Smooth muscle cell (in vitro differentiated cells): ENCODE results near the gene PCNX1. TPM values are rescaled to one million over a fixed set of nuclear protein-coding genes. Genes with fewer than 3 reads are reported as not detected.

Experiments
- DNase-seq: peaks from one replicate; lab custom pipeline; 2025; ENCODE audit not compliant: unreplicated experiment; lab: John Stamatoyannopoulos, UW
- H2AFZ ChIP-seq: fragments of 200-600 bp; sonication (generic); 2 replicates; pipeline ENCODE4 v1.6.0; 2016; ENCODE audit warnings: antibody characterized with exemption, low read depth, mild to moderate bottlenecking
- H3F3A ChIP-seq: fragments of 200-600 bp; sonication (generic); 2 replicates; pipeline ENCODE4 v1.6.0; 2017; ENCODE audit warnings: antibody characterized with exemption, low read depth
- H3K27ac ChIP-seq: fragments of 200-600 bp; sonication (generic); 2 replicates; pipeline ENCODE4 v1.5.1; 2016; ENCODE audit warnings: low read depth, mild to moderate bottlenecking
- H3K27me3 ChIP-seq: fragments of 200-600 bp; sonication (generic); 2 replicates; pipeline ENCODE4 v1.6.1; 2016; ENCODE audit warnings: low read depth, mild to moderate bottlenecking
- H3K36me3 ChIP-seq: fragments of 200-600 bp; sonication (generic); 2 replicates; pipeline ENCODE4 v1.5.1; 2016; ENCODE audit warnings: low read depth
- H3K4me1 ChIP-seq: fragments of 200-600 bp; sonication (generic); 2 replicates; pipeline ENCODE4 v1.5.1; 2016; ENCODE audit warnings: low read depth
- H3K4me2 ChIP-seq: fragments of 200-600 bp; sonication (generic); 2 replicates; pipeline ENCODE4 v1.6.0; 2016; ENCODE audit warnings: mild to moderate bottlenecking
- H3K4me3 ChIP-seq: fragments of 200-600 bp; sonication (generic); 2 replicates; pipeline ENCODE4 v1.5.1; 2016; ENCODE audit warnings: mild to moderate bottlenecking
- H3K79me2 ChIP-seq: fragments of 200-600 bp; sonication (generic); 2 replicates; pipeline ENCODE4 v1.6.0; 2016; ENCODE audit warnings: low read depth, mild to moderate bottlenecking
- H3K9ac ChIP-seq: fragments of 200-600 bp; sonication (generic); 2 replicates; pipeline ENCODE4 v1.6.0; 2016; ENCODE audit warnings: low read depth
- H3K9me3 ChIP-seq: fragments of 200-600 bp; sonication (generic); replicated peaks from 2 replicates; pipeline ENCODE4 v1.5.1; 2016; ENCODE audit warnings: low read depth
- H4K20me1 ChIP-seq: fragments of 200-600 bp; sonication (generic); 2 replicates; pipeline ENCODE4 v1.6.0; 2016; ENCODE audit warnings: low read depth
- WGBS: methylation state at CpG from one replicate; pipeline ENCODE4 v1.1.7; 2016; ENCODE audit warnings: low lambda C conversion rate; 5-methylcytosine and 5-hydroxymethylcytosine counted together
- polyA plus RNA-seq: library from polyadenylated mRNA; unstranded; fragments of >200 nt; fragmentation: Nextera tagmentation; extraction: Ambion mirVana; gene quantifications from 2 replicates; pipeline ENCODE4 v1.2.1, GENCODE V29; 2016
- total RNA-seq: library from RNA; depleted of rRNA; stranded (reverse); fragments of >200 nt; gene quantifications from 2 replicates; pipeline ENCODE4 v1.2.3, GENCODE V29; 2014
- TF ChIP-seq, protein P1 (sequence below): fragments of 200-600 bp; sonication (generic); IDR thresholded peaks from 2 replicates; pipeline ENCODE4 v1.5.1; 2017; ENCODE audit warnings: borderline replicate concordance, mild to moderate bottlenecking, antibody characterized with exemption; ENCODE audit not compliant: insufficient read depth, poor library complexity, severe bottlenecking

The PCNX1 gene
- total and polyA plus RNA-seq, 2 experiments from 2014 or later = 12.2 to 68.2 TPM

GRCh38 chr14:70907996-70908934 is 1.0 kb downstream of the PCNX1 start:
- Histone ChIP-seq H3K27me3 (no peaks in the 10 kb centered on the region), H3F3A (peaks cover 7% of the 10 kb centered on the region), H3K9ac (peak overlapping the region; percentile 94), H3K79me2 (peaks cover 54% of the 10 kb centered on the region), H3K36me3 (no peaks in the 10 kb centered on the region), H3K9me3 (no peaks in the 10 kb centered on the region), H3K27ac (peak overlapping the region; percentile 88), H3K4me2 (peak overlapping the region; percentile 91), H3K4me1 (peaks cover 53% of the 10 kb centered on the region), H2AFZ (peak overlapping the region; percentile 29), H4K20me1 (peaks cover 50% of the 10 kb centered on the region), H3K4me3 (peak overlapping the region; percentile 86)
- WGBS = under 1% methylated on average over 51 of the region's 87 CpGs
- TF ChIP-seq, protein P1, sequence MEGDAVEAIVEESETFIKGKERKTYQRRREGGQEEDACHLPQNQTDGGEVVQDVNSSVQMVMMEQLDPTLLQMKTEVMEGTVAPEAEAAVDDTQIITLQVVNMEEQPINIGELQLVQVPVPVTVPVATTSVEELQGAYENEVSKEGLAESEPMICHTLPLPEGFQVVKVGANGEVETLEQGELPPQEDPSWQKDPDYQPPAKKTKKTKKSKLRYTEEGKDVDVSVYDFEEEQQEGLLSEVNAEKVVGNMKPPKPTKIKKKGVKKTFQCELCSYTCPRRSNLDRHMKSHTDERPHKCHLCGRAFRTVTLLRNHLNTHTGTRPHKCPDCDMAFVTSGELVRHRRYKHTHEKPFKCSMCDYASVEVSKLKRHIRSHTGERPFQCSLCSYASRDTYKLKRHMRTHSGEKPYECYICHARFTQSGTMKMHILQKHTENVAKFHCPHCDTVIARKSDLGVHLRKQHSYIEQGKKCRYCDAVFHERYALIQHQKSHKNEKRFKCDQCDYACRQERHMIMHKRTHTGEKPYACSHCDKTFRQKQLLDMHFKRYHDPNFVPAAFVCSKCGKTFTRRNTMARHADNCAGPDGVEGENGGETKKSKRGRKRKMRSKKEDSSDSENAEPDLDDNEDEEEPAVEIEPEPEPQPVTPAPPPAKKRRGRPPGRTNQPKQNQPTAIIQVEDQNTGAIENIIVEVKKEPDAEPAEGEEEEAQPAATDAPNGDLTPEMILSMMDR = no peak
- no peak for DNase-seq

- Histone ChIP-seq H3K4me2 (peak overlapping the region; percentile 91), H4K20me1 (peaks cover 58% of the 10 kb centered on the region), H3K9ac (peak overlapping the region; percentile 94), H3K79me2 (peaks cover 63% of the 10 kb centered on the region), H3K9me3 (no peaks in the 10 kb centered on the region), H3K4me3 (peak overlapping the region; percentile 86), H3K36me3 (no peaks in the 10 kb centered on the region), H2AFZ (no peak overlapping the region), H3K27ac (peak overlapping the region; percentile 88), H3K27me3 (no peaks in the 10 kb centered on the region), H3K4me1 (peaks cover 54% of the 10 kb centered on the region), H3F3A (peaks cover 7% of the 10 kb centered on the region)
- TF ChIP-seq, protein P1 = no peak
- 21% methylated on average over 4 of the region's 4 CpGs for WGBS
- no peak for DNase-seq
Observed at GRCh38 chr14:70908935-70909641, 1.8 kb downstream of the PCNX1 start.

DNA sequence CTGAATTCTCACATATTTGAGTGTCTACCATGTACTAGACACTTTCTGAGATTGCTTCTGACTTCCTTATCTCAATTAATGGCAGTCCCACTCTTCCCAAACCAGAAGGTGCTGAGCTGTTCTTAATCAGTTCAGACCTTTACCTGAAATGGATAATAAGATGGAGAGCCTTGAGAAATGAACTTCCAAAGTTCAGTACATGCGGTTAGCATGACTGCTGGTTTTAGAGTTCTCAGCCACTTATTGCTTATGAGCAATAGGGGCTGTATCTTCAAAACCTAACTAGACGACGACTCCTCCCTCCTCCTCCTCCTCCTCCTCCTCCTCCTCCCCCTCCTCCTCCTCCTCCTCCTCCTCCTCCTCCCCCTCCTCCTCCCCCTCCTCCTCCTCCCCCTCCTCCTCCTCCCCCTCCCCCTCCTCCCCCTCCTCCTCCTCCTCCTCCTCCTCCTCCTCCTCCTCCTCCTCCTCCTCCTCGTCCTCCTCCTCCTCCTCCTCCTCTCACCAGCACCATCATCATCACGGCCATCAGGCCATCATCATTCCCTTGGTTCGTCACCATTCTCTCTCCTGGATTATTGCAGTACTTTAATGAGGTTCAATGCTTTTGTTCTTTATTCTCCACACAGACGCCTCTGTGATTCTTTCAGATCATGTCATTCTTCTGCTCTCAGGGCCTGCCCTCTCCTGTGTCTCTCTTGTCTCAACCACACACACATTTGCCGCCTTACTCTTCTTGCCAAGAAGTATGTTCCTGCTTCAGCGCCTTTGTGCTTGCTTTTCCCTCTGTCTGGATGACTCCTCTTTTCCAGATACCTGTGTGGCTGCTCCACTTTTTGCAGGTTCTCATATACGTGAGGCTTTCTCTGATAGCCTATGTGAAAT is 2.7 kb downstream of the PCNX1 start:
- no peaks in the 10 kb centered on the region for H3K27me3 ChIP-seq
- H3F3A ChIP-seq = peaks cover 7% of the 10 kb centered on the region
- peaks cover 47% of the 10 kb centered on the region for H3K4me1 ChIP-seq
- H3K4me2 ChIP-seq = peak overlapping the region; percentile 91
- H3K4me3 ChIP-seq = peak overlapping the region; percentile 86
- no peaks in the 10 kb centered on the region for H3K36me3 ChIP-seq
- H4K20me1 ChIP-seq = peaks cover 67% of the 10 kb centered on the region
- H3K79me2 ChIP-seq = peaks cover 72% of the 10 kb centered on the region
- no peak overlapping the region for H2AFZ ChIP-seq
- H3K9me3 ChIP-seq = no peaks in the 10 kb centered on the region
- peak overlapping the region; percentile 88 for H3K27ac ChIP-seq
- DNase-seq = no peak
- TF ChIP-seq, protein P1 = no peak
- 75% methylated on average over 6 of the region's 10 CpGs for WGBS
- H3K9ac ChIP-seq = peak overlapping the region; percentile 94
